T47D (cell line): Measurements from ENCODE around the gene ANKMY1.

Experiments used
- DNase-seq, 2 experiments: peaks; one replicate each; pipeline versions ENCODE4 v3.0.0 to v3.0.0-alpha.2; 2011 to 2012; ENCODE audit warnings: low read depth in 1 of 2, low spot score in 1 of 2
- JUND ChIP-seq: IDR thresholded peaks from 2 replicates; pipeline ENCODE4 v1.6.1; 2012; ENCODE audit warnings: low read depth
- in situ Hi-C: cut with HindIII; loops from 2 replicates; pipeline ENCODE4 v1.10.0; 2016; ENCODE audit warnings: low sequenced_read_pairs, low pct_unique_long_range_greater_than_20kb

Gene ANKMY1

DNA sequence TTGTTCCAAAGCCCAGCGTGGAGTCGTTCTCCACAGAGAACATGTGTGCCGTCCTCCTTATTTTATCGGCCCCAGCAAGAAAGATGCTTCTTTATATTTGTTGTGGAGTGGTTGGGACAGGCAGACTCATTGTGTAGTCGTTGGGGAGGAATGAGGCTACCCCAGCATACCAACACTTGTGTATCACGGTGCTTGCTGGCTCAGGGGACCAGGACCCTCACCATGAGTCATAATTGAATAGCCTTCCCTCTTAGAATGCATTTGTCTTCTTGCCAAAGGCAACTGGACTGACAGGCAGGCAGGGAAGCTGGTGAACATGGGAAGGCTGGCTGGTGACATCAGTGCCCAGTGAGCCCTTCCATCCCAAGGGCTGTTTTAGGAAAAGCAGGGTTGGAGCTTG is 33.4 kb upstream of the ANKMY1 start:
- TF ChIP-seq JUND: no peak
- no peak for DNase-seq
- in situ Hi-C loops: no loop called here

DNA sequence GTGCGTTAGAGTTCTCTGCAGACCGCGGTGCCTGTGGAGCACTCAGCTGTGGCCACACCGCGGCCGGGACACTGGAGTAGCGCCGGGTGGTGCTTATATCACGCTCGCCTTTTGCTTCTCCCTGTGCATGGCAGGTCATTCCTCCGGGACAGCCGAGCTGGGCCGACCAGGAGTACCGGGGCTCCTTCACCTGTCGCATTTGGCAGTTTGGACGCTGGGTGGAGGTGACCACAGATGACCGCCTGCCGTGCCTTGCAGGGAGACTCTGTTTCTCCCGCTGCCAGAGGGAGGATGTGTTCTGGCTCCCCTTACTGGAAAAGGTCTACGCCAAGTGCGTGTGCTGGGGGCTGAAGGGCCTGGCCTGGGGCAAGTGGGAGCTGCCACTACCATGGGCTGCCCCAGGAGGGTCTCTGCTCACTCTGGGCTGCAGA is 32.9 kb upstream of the ANKMY1 start:
- no peak for DNase-seq
- in situ Hi-C loops: no loop called here
- TF ChIP-seq JUND: no peak

DNA sequence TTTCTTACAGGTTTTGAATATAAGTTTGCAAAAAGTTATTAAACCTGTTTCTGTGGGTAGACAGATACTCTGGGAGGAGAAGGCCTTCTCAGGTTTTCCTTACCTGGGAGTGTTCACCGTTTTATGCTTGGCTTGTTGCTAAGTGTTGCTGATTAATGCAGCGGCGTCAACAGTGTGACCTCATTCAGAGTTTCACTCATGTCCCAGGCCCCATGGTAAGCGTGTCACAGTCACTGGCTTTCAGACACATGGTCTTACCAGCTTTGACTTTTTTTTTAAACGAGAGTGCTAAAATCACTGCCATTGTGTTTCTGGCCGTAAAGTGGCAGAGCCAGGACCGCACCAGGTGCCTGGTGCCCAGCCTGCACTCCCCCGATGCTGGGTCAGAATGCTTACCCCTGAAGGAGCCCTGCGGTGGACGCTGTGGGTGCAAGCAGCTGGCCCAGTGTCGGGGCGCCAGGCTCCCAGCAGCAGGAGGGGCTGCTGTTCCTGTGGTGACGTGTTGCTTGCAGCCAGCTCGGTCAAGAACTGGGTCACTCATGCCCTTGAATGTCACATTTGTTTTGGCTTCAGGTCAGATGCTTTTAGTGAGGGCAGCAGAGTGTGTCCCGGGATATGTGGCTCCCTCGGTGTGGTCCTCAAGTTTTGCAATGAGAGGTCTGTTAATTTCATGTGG is 32.2 kb upstream of the ANKMY1 start:
- no peak for DNase-seq
- in situ Hi-C loops: no loop called here
- TF ChIP-seq JUND: no peak

DNA sequence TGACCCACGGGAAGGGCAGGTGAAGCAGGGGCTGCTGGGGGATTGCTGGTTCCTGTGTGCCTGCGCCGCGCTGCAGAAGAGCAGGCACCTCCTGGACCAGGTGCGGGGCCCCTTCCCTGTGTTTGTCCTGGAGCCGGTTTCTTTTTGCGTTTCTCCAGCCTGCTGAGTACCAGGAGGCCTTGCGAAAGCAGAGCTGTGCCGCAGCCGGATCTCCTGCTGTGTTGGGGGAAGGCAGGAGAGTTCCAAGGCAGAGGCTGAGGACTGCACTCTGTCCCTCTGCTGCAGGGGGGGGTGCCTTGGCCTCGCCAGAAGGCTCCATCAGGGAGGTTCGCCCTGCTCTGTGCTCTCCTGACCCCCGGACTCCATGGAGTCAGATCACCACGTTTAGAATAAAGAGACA is 31.6 kb upstream of the ANKMY1 start:
- TF ChIP-seq JUND: no peak
- in situ Hi-C loops: no loop called here
- DNase-seq: no peak

GRCh38 chr2:240588669-240589068 is 30.9 kb upstream of the ANKMY1 start:
- DNase-seq: no peak
- TF ChIP-seq JUND: no peak
- in situ Hi-C loops: no loop called here

DNA sequence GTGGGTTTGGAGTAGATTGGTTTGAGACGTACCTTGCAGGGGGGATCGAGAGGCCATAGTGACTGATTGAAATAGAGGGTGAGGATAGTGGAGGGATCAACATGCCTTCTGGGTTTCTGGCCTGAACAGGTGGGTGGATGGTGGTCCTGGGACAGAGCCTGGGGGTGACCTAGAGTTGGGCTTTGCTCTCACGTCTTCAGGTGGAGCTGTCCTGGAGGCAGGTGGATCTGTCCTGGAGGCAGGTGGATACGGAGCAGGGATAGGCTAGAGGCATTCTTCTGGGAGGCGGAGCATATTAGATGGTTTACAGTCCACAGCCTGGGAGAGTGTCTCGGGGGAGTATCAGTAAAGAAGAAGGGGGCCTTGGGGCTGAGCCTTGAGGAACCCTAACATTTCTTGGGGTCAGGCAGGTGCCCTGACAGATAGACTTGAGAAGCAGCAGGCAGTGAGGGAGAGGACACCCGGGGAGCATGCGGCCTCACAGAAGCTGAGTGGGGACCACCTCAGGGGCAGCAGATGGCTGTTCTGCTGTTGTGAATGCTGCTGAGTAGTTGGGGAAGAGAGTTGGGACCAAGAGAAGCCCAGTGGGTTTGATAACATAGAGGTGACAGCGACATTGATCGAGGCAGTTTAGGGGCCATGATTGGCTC is 30.3 kb upstream of the ANKMY1 start:
- in situ Hi-C loops: no loop called here
- no peak for TF ChIP-seq JUND
- DNase-seq: no peak

DNA sequence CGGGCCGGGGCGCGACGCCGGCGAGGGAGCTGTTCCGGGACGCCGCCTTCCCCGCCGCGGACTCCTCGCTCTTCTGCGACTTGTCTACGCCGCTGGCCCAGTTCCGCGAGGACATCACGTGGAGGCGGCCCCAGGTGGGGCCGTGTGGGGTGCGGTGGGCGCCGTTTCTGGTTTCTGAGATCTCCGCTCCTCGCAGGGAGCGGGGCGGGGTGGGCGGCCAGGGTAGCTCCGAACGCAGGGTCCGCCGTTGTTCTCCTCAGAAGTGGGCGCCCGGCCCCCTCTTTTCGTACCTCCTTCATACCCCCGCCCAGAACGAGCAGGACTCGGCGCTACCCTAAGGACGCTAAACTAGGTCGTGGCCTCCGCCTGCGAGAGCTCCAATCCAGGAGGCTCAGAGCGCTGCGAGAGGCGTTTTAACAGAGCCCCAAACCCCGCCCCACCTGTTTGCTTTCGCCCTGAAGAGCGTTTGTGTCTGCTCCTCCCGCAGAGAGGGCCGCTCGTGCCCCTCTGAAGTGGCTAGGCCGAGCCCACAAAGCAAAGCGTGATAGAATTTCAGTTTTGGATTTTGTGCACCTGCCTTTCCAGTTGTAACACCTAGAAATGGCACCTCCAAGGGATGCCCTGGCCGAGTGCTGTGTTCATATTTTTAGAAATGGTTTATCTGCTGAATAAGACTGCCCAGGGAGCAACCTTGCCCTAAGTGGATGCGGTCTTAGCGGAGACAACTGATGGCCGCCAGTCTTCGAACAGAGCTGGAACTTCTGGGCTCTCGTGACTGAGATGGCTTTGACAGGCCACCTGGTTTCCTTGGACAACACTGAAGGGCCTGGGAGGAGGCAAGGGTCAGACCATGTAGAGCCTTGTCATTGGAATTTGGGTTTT is 29.4 kb upstream of the ANKMY1 start:
- no peak for TF ChIP-seq JUND
- in situ Hi-C loops: no loop called here
- DNase-seq: peak; percentile 52 to 62

DNA sequence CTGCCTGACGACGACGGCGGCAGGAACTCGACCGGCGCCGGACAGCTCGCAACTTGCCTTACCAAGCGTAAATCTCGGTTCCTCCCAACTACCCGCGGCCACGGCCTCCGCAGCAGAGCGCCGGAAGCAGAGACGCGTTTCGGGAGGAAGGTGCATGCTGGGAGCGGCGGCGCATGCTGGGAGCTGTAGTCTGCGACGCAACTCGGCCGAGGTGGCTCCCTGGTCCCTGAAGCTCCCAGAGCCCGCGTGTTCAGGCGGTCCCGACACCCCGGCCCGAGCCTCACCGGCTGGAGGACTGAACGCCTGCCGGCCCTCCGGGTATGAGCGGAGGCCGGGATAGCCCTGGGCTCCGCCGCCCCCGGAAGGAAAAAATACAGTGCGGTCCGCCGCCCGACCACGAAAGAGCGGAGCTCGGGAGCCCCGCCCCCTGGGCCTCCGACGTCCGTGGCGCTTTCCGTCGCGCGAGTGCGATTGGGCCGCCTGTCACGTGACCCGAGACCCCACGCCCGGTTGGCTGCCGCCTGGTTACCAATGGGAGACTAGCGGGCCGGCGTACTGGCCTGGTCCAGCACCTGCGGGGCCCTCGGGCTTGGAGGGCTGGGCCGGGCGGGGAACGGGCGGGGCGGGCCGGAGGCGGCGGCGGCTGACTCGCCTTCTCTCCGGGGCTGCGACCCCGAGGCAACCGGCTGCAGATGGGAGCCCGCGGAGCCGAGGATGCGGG is 28.6 kb upstream of the ANKMY1 start, which contains the start of gene CAPN10:
TSS of gene CAPN10 (plus strand) at position 537 of the 721 bp plus-strand sequence. CDS start at position 715, 178 bp downstream.
- DNase-seq: peak; percentile 88 to 94
- in situ Hi-C loops: no loop called here
- TF ChIP-seq JUND: no peak

- in situ Hi-C loops: no loop called here
- DNase-seq: no peak
These were observed 28.0 kb upstream of the ANKMY1 start for GRCh38 chr2:240585681-240586197.

GRCh38 chr2:240585101-240585500 is 27.3 kb upstream of the ANKMY1 start:
- no peak for TF ChIP-seq JUND
- in situ Hi-C loops: no loop called here
- no peak for DNase-seq

More at GRCh38 chr2:240585681-240586197, 28.0 kb upstream of the ANKMY1 start:
- no peak for TF ChIP-seq JUND

DNA sequence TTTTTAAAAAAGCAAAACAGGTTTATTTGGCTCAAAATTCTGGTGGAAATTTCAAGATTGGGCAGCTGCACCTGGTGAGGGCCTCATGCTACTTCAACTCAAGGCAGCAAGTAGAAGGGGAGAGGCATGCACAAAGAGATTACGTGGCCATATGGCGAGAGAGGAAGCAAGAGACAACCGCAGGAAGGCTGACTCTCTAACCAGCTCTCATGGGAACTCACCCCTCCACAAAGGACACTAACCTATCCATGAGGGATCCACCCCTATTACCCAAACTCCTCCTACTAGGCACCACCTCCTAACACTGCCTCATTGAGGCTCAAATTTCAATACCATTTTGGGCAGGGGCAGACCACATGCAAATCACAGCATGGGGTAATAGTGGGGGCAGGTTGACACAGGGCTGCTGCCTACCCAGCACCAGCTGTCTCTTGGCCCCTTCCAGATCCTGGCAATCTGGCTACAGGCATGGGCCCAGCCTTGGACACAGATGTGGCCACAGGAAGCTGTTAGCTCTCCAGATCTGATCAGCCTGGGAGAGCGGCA is 26.8 kb upstream of the ANKMY1 start:
- in situ Hi-C loops: no loop called here
- DNase-seq: peak in 1 of 2 experiments; percentile 88

GRCh38 chr2:240583774-240584173 is 26.0 kb upstream of the ANKMY1 start:
- in situ Hi-C loops: no loop called here
- no peak for DNase-seq
- no peak for TF ChIP-seq JUND

More for the DNA sequence above, 26.8 kb upstream of the ANKMY1 start:
- no peak for TF ChIP-seq JUND
